HepG2 (cell line): ENCODE measurements around the gene WNT6. TPM values are rescaled to one million over a fixed set of nuclear protein-coding genes. Genes with fewer than 3 reads are reported as not detected.

Source experiments
- DPF2 ChIP-seq: sonication (generic); formaldehyde crosslinking; IDR thresholded peaks from 2 replicates; pipeline ENCODE4 v1.4.0; 2020; ENCODE audit warnings: mild to moderate bottlenecking, low read depth, missing genetic modification reagents, borderline replicate concordance
- JDP2 ChIP-seq: sonication (generic); formaldehyde crosslinking; IDR thresholded peaks from 2 replicates; pipeline ENCODE4 v1.8.1; 2022; ENCODE audit warnings: missing genetic modification reagents, borderline replicate concordance
- KLF6 ChIP-seq: IDR thresholded peaks from 2 replicates; pipeline ENCODE4 v1.8.0; 2016; ENCODE audit warnings: missing biosample characterization, missing genetic modification reagents
- MED13 ChIP-seq: sonication (generic); formaldehyde crosslinking; IDR thresholded peaks from 2 replicates; pipeline ENCODE4 v1.5.0; 2020; ENCODE audit warnings: missing genetic modification reagents
- MXI1 ChIP-seq: IDR thresholded peaks from 3 replicates; pipeline ENCODE4 v1.6.1; 2012; ENCODE audit warnings: low read depth, low read length, inconsistent platforms, borderline replicate concordance
- STAG1 ChIP-seq: sonication (generic); formaldehyde crosslinking; IDR thresholded peaks from 2 replicates; pipeline ENCODE4 v1.4.0; 2020; ENCODE audit warnings: missing genetic modification reagents
- ZBTB3 ChIP-seq: sonication (generic); formaldehyde crosslinking; IDR thresholded peaks from 2 replicates; pipeline ENCODE4 v1.4.0; 2020; ENCODE audit warnings: low read depth, mild to moderate bottlenecking, moderate library complexity, missing genetic modification reagents, borderline replicate concordance
- ZNF510 ChIP-seq: sonication (generic); formaldehyde crosslinking; IDR thresholded peaks from 2 replicates; pipeline ENCODE4 v1.4.0; 2020; ENCODE audit warnings: low read depth, mild to moderate bottlenecking, missing genetic modification reagents
- ZNF543 ChIP-seq: sonication (generic); formaldehyde crosslinking; IDR thresholded peaks from 2 replicates; pipeline ENCODE4 v1.4.0; 2020; ENCODE audit warnings: mild to moderate bottlenecking, missing genetic modification reagents
- polyA plus RNA-seq, 8 experiments: library from polyadenylated mRNA; depleted of rRNA in 3 of 8; stranded (reverse) in 7 of 8; unstranded in 1 of 8; fragments of >200 nt; fragmentation: Illumina TruSeq in 4 of 8; extraction: Trizol in 4 of 8; gene quantifications; 2 replicates each; pipeline versions ENCODE4 v1.2.1 to v1.2.3, GENCODE V29; 2011 to 2016; ENCODE audit warnings: low read depth in 4 of 8, missing spikeins in 1 of 8, mixed read lengths in 1 of 8; ENCODE audit not compliant: insufficient read depth in 1 of 8
- total RNA-seq, 5 experiments: library from RNA; depleted of rRNA; stranded (reverse); fragments of >200 nt; fragmentation: Illumina TruSeq; extraction: Trizol; gene quantifications; 2 replicates each; pipeline ENCODE4 v1.2.3, GENCODE V29; 2016; ENCODE audit warnings: low read depth in 1 of 5
- TF ChIP-seq, protein P1 (sequence below): sonication (generic); formaldehyde crosslinking; IDR thresholded peaks from 2 replicates; pipeline ENCODE4 v1.4.0; 2020; ENCODE audit warnings: mild to moderate bottlenecking, missing genetic modification reagents
- TF ChIP-seq, protein P2 (sequence below): sonication (generic); formaldehyde crosslinking; IDR thresholded peaks from 2 replicates; pipeline ENCODE4 v1.5.1; 2020; ENCODE audit warnings: missing genetic modification reagents, mild to moderate bottlenecking, borderline replicate concordance
- TF ChIP-seq, protein P3 (sequence below): sonication (generic); formaldehyde crosslinking; IDR thresholded peaks from 2 replicates; pipeline ENCODE4 v1.4.0; 2020; ENCODE audit warnings: missing genetic modification reagents, mild to moderate bottlenecking, borderline replicate concordance
- TF ChIP-seq, protein P4 (sequence below): sonication (generic); formaldehyde crosslinking; IDR thresholded peaks from 2 replicates; pipeline ENCODE4 v1.8.1; 2023; ENCODE audit warnings: mild to moderate bottlenecking, missing genetic modification reagents
- TF ChIP-seq, protein P5 (sequence below): sonication (generic); formaldehyde crosslinking; IDR thresholded peaks from 2 replicates; pipeline ENCODE4 v1.4.0; 2020; ENCODE audit warnings: mild to moderate bottlenecking, missing genetic modification reagents

The WNT6 gene
- total and polyA plus RNA-seq, 2 of the 13 experiments (the other 11 are each of a cell fraction or from before 2014, with no cell fraction given) = 0.20 TPM; not detected in 1

DNA sequence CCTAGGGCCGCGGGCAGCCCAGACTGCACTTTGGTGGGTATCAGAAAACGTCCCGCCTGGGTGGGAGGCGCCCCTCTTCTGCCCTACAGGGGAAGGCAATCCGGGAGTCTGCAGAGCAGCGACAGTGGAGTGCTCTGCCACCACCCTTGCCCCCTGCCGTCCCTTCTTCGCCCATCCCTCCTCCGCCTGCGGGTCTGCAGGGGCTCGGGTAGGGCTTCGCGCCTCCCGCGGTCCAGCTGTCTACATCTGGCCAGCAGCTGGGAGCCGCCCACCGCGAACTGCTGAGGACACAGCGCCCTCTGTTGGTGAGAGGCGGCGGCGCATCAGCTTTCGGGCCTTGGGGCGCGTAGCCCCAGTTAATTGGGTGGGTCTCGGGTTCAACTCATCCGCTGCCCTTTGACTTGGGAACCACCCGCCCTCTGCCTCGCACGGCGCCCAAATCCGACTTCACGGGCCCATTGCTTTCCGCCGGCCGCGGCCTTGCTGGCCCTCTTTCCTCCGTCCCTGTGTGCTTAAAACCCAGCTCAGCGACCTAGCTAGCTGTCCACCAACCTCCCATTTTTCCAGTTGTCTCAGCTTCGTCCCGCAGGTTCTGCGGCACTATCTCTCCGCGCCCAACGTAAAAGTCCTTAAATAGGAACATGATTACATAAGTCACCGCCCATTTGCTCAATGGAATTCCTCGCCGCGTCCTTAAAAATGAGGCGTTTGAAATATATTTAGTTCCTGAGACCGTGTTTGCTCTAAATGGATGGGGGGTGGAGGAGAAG, 38.7 kb downstream of the WNT6 start (continued):
- TF ChIP-seq, protein P1, sequence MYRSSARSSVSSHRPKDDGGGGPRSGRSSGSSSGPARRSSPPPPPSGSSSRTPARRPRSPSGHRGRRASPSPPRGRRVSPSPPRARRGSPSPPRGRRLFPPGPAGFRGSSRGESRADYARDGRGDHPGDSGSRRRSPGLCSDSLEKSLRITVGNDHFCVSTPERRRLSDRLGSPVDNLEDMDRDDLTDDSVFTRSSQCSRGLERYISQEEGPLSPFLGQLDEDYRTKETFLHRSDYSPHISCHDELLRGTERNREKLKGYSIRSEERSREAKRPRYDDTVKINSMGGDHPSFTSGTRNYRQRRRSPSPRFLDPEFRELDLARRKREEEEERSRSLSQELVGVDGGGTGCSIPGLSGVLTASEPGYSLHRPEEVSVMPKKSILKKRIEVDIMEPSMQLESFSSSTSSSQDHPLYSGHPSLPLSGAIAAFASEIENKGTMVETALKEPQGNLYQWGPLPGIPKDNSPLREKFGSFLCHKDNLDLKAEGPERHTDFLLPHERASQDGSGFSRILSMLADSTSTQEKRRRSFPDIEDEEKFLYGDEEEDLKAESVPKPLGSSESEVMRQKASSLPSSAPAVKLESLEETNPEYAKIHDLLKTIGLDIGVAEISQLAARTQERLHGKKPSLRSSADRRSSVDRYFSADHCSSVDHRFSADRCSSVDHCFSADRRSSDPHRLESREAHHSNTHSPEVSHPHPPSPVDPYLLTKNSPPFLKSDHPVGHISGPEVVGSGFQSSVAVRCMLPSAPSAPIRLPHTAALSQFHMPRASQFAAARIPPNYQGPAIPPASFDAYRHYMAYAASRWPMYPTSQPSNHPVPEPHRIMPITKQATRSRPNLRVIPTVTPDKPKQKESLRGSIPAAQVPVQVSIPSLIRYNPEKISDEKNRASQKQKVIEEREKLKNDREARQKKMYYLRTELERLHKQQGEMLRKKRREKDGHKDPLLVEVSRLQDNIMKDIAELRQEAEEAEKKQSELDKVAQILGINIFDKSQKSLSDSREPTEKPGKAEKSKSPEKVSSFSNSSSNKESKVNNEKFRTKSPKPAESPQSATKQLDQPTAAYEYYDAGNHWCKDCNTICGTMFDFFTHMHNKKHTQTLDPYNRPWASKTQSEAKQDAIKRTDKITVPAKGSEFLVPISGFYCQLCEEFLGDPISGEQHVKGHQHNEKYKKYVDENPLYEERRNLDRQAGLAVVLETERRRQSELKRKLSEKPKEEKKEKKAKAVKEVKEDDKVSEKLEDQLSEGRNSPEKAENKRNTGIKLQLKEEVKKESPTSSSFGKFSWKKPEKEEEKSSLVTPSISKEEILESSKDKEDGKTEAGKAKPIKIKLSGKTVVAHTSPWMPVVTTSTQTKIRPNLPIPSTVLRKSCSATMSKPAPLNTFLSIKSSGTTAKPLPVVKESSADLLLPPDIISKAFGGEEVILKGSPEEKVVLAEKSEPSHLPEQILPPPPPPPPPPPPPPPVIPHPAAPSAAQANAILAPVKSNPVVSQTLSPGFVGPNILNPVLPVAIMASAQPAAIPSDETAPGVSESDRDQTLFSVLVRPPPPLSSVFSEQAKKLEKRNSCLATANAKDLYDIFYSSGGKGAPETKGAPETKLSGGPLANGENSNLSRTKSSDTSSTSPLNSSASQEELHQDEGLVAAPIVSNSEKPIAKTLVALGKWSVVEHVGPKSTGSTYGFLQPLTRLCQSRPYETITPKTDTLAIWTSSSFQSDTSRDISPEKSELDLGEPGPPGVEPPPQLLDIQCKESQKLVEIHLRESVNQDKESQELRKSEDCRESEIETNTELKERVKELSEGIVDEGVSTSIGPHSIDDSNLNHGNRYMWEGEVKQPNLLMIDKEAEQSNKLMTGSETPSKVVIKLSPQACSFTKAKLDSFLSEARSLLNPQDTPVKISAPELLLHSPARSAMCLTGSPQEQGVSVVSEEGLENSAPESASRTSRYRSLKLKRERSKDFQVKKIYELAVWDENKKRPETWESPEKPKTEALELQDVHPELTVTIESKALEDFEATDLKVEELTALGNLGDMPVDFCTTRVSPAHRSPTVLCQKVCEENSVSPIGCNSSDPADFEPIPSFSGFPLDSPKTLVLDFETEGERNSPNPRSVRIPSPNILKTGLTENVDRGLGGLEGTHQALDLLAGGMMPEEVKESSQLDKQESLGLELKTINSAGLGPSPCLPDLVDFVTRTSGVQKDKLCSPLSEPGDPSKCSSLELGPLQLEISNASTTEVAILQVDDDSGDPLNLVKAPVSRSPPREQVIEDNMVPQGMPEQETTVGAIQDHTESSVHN (CRISPR knock-in tag) = peak; percentile 81; the same call in 1 of the 2 replicates
- TF ChIP-seq JDP2 (CRISPR knock-in tag) (no peak), KLF6 (CRISPR knock-in tag) (peak; percentile 65; the same call in 1 of the 2 replicates), STAG1 (CRISPR knock-in tag) (peak; percentile 89), ZNF543 (CRISPR knock-in tag) (peak; percentile 57; the same call in 1 of the 2 replicates), ZNF510 (0 out of 2 replicates have a peak, but pooled peaks have one; percentile 81), MED13 (CRISPR knock-in tag) (no peak), ZBTB3 (CRISPR knock-in tag) (no peak), DPF2 (CRISPR knock-in tag) (no peak), MXI1 (no peak)
- TF ChIP-seq, protein P2, sequence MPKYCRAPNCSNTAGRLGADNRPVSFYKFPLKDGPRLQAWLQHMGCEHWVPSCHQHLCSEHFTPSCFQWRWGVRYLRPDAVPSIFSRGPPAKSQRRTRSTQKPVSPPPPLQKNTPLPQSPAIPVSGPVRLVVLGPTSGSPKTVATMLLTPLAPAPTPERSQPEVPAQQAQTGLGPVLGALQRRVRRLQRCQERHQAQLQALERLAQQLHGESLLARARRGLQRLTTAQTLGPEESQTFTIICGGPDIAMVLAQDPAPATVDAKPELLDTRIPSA (CRISPR knock-in tag) = no peak
- TF ChIP-seq, protein P3, sequence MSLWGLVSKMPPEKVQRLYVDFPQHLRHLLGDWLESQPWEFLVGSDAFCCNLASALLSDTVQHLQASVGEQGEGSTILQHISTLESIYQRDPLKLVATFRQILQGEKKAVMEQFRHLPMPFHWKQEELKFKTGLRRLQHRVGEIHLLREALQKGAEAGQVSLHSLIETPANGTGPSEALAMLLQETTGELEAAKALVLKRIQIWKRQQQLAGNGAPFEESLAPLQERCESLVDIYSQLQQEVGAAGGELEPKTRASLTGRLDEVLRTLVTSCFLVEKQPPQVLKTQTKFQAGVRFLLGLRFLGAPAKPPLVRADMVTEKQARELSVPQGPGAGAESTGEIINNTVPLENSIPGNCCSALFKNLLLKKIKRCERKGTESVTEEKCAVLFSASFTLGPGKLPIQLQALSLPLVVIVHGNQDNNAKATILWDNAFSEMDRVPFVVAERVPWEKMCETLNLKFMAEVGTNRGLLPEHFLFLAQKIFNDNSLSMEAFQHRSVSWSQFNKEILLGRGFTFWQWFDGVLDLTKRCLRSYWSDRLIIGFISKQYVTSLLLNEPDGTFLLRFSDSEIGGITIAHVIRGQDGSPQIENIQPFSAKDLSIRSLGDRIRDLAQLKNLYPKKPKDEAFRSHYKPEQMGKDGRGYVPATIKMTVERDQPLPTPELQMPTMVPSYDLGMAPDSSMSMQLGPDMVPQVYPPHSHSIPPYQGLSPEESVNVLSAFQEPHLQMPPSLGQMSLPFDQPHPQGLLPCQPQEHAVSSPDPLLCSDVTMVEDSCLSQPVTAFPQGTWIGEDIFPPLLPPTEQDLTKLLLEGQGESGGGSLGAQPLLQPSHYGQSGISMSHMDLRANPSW (CRISPR knock-in tag) = no peak
- TF ChIP-seq, protein P4, sequence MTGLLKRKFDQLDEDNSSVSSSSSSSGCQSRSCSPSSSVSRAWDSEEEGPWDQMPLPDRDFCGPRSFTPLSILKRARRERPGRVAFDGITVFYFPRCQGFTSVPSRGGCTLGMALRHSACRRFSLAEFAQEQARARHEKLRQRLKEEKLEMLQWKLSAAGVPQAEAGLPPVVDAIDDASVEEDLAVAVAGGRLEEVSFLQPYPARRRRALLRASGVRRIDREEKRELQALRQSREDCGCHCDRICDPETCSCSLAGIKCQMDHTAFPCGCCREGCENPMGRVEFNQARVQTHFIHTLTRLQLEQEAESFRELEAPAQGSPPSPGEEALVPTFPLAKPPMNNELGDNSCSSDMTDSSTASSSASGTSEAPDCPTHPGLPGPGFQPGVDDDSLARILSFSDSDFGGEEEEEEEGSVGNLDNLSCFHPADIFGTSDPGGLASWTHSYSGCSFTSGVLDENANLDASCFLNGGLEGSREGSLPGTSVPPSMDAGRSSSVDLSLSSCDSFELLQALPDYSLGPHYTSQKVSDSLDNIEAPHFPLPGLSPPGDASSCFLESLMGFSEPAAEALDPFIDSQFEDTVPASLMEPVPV (CRISPR knock-in tag) = peak; percentile 89; the same call in 1 of the 2 replicates
- TF ChIP-seq, protein P5, sequence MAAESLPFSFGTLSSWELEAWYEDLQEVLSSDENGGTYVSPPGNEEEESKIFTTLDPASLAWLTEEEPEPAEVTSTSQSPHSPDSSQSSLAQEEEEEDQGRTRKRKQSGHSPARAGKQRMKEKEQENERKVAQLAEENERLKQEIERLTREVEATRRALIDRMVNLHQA (CRISPR knock-in tag) = no peak
